GM12891 (cell line): ENCODE results near the gene CHPT1.

ENCODE experiments used
- PAX5 ChIP-seq: IDR thresholded peaks from 2 replicates; pipeline ENCODE4 v1.6.1; 2011; ENCODE audit warnings: low read length, moderate library complexity, mild to moderate bottlenecking; ENCODE audit not compliant: insufficient read depth, severe bottlenecking
- POLR2A ChIP-seq: IDR thresholded peaks from 2 replicates; pipeline ENCODE4 v1.6.1; 2011; ENCODE audit warnings: low read depth, low read length, control low read depth
- POLR2AphosphoS5 ChIP-seq: IDR thresholded peaks from 2 replicates; pipeline ENCODE4 v1.6.1; 2011; ENCODE audit warnings: low read depth, low read length, control low read depth
- SPI1 ChIP-seq: IDR thresholded peaks from 2 replicates; pipeline ENCODE4 v1.6.1; 2011; ENCODE audit warnings: low read depth, low read length, control low read depth
- TAF1 ChIP-seq: IDR thresholded peaks from 2 replicates; pipeline ENCODE4 v1.6.1; 2011; ENCODE audit warnings: low read depth, low read length, control low read depth

DNA sequence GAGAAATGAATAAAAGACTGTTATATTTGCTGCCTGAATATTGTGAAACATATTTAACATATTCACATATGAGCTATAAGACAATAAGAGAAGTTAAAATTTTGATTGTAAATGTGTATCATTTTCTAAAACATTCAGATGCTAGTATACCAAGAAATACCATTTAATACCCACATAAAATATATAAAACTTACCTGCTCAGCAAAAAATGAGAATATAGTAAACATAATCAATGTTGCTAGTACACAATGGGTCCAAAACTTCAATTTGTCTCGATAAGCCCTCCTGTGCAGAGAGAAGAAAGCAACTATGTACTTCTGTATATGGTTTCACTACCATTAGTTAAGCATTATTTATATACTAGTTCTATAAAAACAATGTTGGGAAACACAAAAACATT lies 51.5 kb downstream of the CHPT1 start:
- TF ChIP-seq POLR2A (no peak), POLR2AphosphoS5 (no peak), TAF1 (no peak), SPI1 (no peak), PAX5 (no peak)
